K562 (cell line): ENCODE results near the gene MRPL10. TPM values are rescaled to one million over a fixed set of nuclear protein-coding genes. Genes with fewer than 3 reads are reported as not detected.

Experiments
- ATAC-seq: fragments of 200-7000 bp; cut with Tn5 transposase; 3 replicates; pipeline ENCODE4 v1.9.1; 2020; ENCODE audit warnings: moderate library complexity
- BruUV-seq: library from RNA; stranded (reverse); fragments of 400-500 nt; replicated peaks from 2 replicates; lab custom pipeline; 2021; lab: Mats Ljungman, UMichigan
- CTCF ChIA-PET: fragments of 300-600 bp; formaldehyde crosslinking; extraction: SDS; loops from one replicate; lab custom pipeline; 2021; ENCODE audit warnings: low intra/inter-chr PET ratio; lab: Yijun Ruan, JAX
- POLR2A ChIA-PET: fragments of 300-600, 350-650 bp; sonication (Branson Sonifier 250); formaldehyde crosslinking; extraction: SDS; loops from one replicate; lab custom pipeline; 2021; ENCODE audit warnings: antibody characterized with exemption, inconsistent platforms; lab: Yijun Ruan, JAX
- DNase-seq, 4 experiments: peaks; one replicate each; pipeline versions ENCODE4 v3.0.0 to v3.0.0-alpha.2; 2011 to 2018; ENCODE audit warnings: low spot score in 3 of 4, mixed read lengths in 3 of 4; ENCODE audit errors: extremely low read depth in 1 of 4
- FAIRE-seq: peaks from 2 replicates; lab custom pipeline; 2011; peaks lifted over from hg19 to GRCh38; lab: Jason Lieb, UNC
- H2AFZ ChIP-seq: 2 replicates; pipeline ENCODE4 v1.6.0; 2011; ENCODE audit warnings: low read depth, low read length, control low read depth, inconsistent platforms
- H3K27ac ChIP-seq: fragments of 200-600 bp; 3 replicates; pipeline ENCODE4 v1.8.0; 2011; ENCODE audit warnings: low read depth, mild to moderate bottlenecking, control low read depth, inconsistent platforms, low read length, moderate library complexity, mixed read lengths; ENCODE audit errors: extremely low read depth
- H3K27me3 ChIP-seq, 2 experiments: fragments of 300-600 bp in 1 of 2; 2 replicates in 1 of 2; 3 replicates in 1 of 2; pipeline versions ENCODE4 v1.6.0 to v1.8.0; 2011; ENCODE audit warnings: inconsistent platforms in 2 of 2, low read length in 2 of 2, mild to moderate bottlenecking in 1 of 2, mixed read lengths in 1 of 2, moderate library complexity in 1 of 2; ENCODE audit not compliant: control insufficient read depth in 2 of 2, insufficient read depth in 2 of 2
- H3K36me3 ChIP-seq: fragments of 300-600 bp; 3 replicates; pipeline ENCODE4 v1.8.0; 2011; ENCODE audit warnings: mild to moderate bottlenecking, low read length, inconsistent platforms; ENCODE audit not compliant: control insufficient read depth, insufficient read depth
- H3K4me1 ChIP-seq, 2 experiments: fragments of 200-600 bp in 1 of 2; replicated peaks in 1 of 2; 2 replicates in 1 of 2; 3 replicates in 1 of 2; pipeline versions ENCODE4 v1.5.1 to v1.8.0; 2011; ENCODE audit warnings: inconsistent platforms in 2 of 2, low read length in 2 of 2, mild to moderate bottlenecking in 1 of 2, mixed read lengths in 1 of 2, moderate library complexity in 1 of 2; ENCODE audit not compliant: control insufficient read depth in 2 of 2, insufficient read depth in 2 of 2
- H3K4me2 ChIP-seq: 2 replicates; pipeline ENCODE4 v1.6.1; 2011; ENCODE audit warnings: low read length, control low read depth, inconsistent platforms, mixed read lengths; ENCODE audit not compliant: insufficient read depth
- H3K4me3 ChIP-seq: fragments of 200-600 bp; sonication (generic), shearing (Covaris generic); 2 replicates; pipeline ENCODE4 v1.5.1; 2016; ENCODE audit warnings: control low read depth, inconsistent platforms
- H3K79me2 ChIP-seq: fragments of 200-600 bp; 3 replicates; pipeline ENCODE4 v1.8.0; 2011; ENCODE audit warnings: low read length, inconsistent platforms; ENCODE audit not compliant: control insufficient read depth, insufficient read depth
- H3K9ac ChIP-seq, 2 experiments: 2 replicates each; pipeline versions ENCODE4 v1.6.0 to v1.6.1; 2011; ENCODE audit warnings: low read depth in 2 of 2, low read length in 2 of 2, control low read depth in 1 of 2, inconsistent platforms in 1 of 2, mild to moderate bottlenecking in 1 of 2, mixed read lengths in 1 of 2; ENCODE audit not compliant: insufficient read depth in 1 of 2
- H3K9me1 ChIP-seq: one replicate; pipeline ENCODE4 v1.6.0; 2011; ENCODE audit warnings: inconsistent platforms, mild to moderate bottlenecking, low read length, moderate library complexity; ENCODE audit not compliant: control insufficient read depth, insufficient read depth
- H3K9me3 ChIP-seq: replicated peaks from 2 replicates; pipeline ENCODE4 v1.5.1; 2011; ENCODE audit warnings: low read depth, low read length, inconsistent platforms; ENCODE audit not compliant: control insufficient read depth, insufficient read depth
- H4K20me1 ChIP-seq: replicated peaks from 2 replicates; pipeline ENCODE4 v1.6.1; 2011; ENCODE audit warnings: low read length, inconsistent platforms, mixed read lengths; ENCODE audit not compliant: control insufficient read depth, insufficient read depth
- CBX2 ChIP-seq: fragments of 200-600 bp; sonication (generic); IDR thresholded peaks from one replicate; pipeline ENCODE4 v1.6.1; 2012; ENCODE audit warnings: mild to moderate bottlenecking, low read length, inconsistent platforms; ENCODE audit not compliant: insufficient read depth, poor library complexity, severe bottlenecking
- ELF4 ChIP-seq: fragments of 450-650 bp; formaldehyde crosslinking; IDR thresholded peaks from 2 replicates; pipeline ENCODE4 v1.4.0; 2022; ENCODE audit warnings: missing genetic modification characterization
- KDM5B ChIP-seq: fragments of 200-600 bp; sonication (generic); IDR thresholded peaks from 2 replicates; pipeline ENCODE4 v1.6.1; 2012; ENCODE audit warnings: low read depth, mild to moderate bottlenecking, moderate library complexity, low read length, control low read depth, inconsistent platforms; ENCODE audit not compliant: insufficient replicate concordance
- LEF1 ChIP-seq: fragments of 450-650 bp; IDR thresholded peaks from 2 replicates; pipeline ENCODE4 v1.6.1; 2016; ENCODE audit warnings: mild to moderate bottlenecking
- MYC ChIP-seq, 2 experiments: fragments of 250-450 bp in 1 of 2; sonication (Bioruptor Pico) in 1 of 2; IDR thresholded peaks; 2 replicates each; pipeline versions ENCODE4 v1.5.1 to v1.6.1; 2012 to 2021; ENCODE audit warnings: low read depth in 2 of 2, borderline replicate concordance in 1 of 2, improper control_type of control experiment in 1 of 2, low read length in 1 of 2, mild to moderate bottlenecking in 1 of 2, moderate library complexity in 1 of 2
- RBM25 ChIP-seq: fragments of 200-400 bp; formaldehyde crosslinking; IDR thresholded peaks from 2 replicates; pipeline ENCODE4 v1.6.1; 2018; ENCODE audit warnings: low read length, low read depth, moderate library complexity; ENCODE audit not compliant: severe bottlenecking
- SMARCE1 ChIP-seq: fragments of 450-650 bp; IDR thresholded peaks from 2 replicates; pipeline ENCODE4 v1.7.1; 2016; ENCODE audit warnings: mild to moderate bottlenecking
- XRCC3 ChIP-seq: fragments of 450-650 bp; IDR thresholded peaks from 2 replicates; pipeline ENCODE4 v1.6.1; 2017; ENCODE audit warnings: mild to moderate bottlenecking, moderate library complexity
- XRCC5 ChIP-seq: fragments of 200-400 bp; formaldehyde crosslinking; IDR thresholded peaks from 2 replicates; pipeline ENCODE4 v1.6.1; 2017; ENCODE audit warnings: low read depth, mild to moderate bottlenecking, low read length
- ZKSCAN8 ChIP-seq: fragments of 200-800 bp; sonication (Bioruptor generic); IDR thresholded peaks from 2 replicates; pipeline ENCODE4 v1.6.1; 2016; ENCODE audit warnings: missing genetic modification characterization, missing compliant biosample characterization
- WGBS: fragments of 100-300 bp; shearing (Covaris generic); methylation state at CpG from one replicate; pipeline ENCODE4 v1.1.6; 2016; ENCODE audit warnings: low coverage, mixed read lengths; ENCODE audit not compliant: insufficient coverage; ENCODE audit errors: missing lambda C conversion rate; 5-methylcytosine and 5-hydroxymethylcytosine counted together
- in situ Hi-C: fragments of 300-500 bp; cut with MboI; formaldehyde crosslinking; loops from 4 replicates; pipeline ENCODE4 v1.15.0; 2018; ENCODE audit warnings: inconsistent platforms, mixed read lengths
- intact Hi-C: fragments of 100-400 bp; cut with micrococcal nuclease; formaldehyde crosslinking; loops from 2 replicates; pipeline ENCODE4 v1.14.2; 2022
- polyA plus RNA-seq, 8 experiments: library from polyadenylated mRNA; depleted of rRNA in 4 of 8; stranded (reverse) in 5 of 8; unstranded in 3 of 8; fragments of >200 nt; fragmentation: Nextera tagmentation in 2 of 8; fragmentation: Illumina TruSeq in 1 of 8; extraction: Ambion mirVana in 2 of 8; extraction: Trizol in 1 of 8; gene quantifications; 2 replicates each; pipeline versions ENCODE4 v1.2.1 to v1.2.3, GENCODE V29; 2011 to 2014; ENCODE audit warnings: inconsistent platforms in 1 of 8, missing spikeins in 1 of 8
- total RNA-seq, 7 experiments: library from RNA; depleted of rRNA in 6 of 7; stranded (reverse); fragments of >200 nt in 6 of 7; fragmentation: Illumina TruSeq in 2 of 7; extraction: Trizol in 2 of 7; gene quantifications; 2 replicates each; pipeline versions ENCODE4 v1.2.1 to v1.2.3, GENCODE V29; 2011 to 2021; ENCODE audit warnings: low replicate concordance in 1 of 7
- TF ChIP-seq, protein P1 (sequence below): sonication (generic); formaldehyde crosslinking; IDR thresholded peaks from 2 replicates; pipeline ENCODE4 v1.8.0; 2022; ENCODE audit warnings: missing genetic modification reagents, mild to moderate bottlenecking, moderate library complexity, borderline replicate concordance
- TF ChIP-seq, protein P2 (sequence below): IDR thresholded peaks from 3 replicates; pipeline ENCODE4 v1.6.1; 2011; ENCODE audit warnings: borderline replicate concordance, mild to moderate bottlenecking; ENCODE audit not compliant: insufficient read length, insufficient read depth

MRPL10 gene
- total and polyA plus RNA-seq, 9 of the 15 experiments (the other 6 are each of a cell fraction or from before 2014, with no cell fraction given), result 27.8 to 105 (median 67.3) TPM

DNA sequence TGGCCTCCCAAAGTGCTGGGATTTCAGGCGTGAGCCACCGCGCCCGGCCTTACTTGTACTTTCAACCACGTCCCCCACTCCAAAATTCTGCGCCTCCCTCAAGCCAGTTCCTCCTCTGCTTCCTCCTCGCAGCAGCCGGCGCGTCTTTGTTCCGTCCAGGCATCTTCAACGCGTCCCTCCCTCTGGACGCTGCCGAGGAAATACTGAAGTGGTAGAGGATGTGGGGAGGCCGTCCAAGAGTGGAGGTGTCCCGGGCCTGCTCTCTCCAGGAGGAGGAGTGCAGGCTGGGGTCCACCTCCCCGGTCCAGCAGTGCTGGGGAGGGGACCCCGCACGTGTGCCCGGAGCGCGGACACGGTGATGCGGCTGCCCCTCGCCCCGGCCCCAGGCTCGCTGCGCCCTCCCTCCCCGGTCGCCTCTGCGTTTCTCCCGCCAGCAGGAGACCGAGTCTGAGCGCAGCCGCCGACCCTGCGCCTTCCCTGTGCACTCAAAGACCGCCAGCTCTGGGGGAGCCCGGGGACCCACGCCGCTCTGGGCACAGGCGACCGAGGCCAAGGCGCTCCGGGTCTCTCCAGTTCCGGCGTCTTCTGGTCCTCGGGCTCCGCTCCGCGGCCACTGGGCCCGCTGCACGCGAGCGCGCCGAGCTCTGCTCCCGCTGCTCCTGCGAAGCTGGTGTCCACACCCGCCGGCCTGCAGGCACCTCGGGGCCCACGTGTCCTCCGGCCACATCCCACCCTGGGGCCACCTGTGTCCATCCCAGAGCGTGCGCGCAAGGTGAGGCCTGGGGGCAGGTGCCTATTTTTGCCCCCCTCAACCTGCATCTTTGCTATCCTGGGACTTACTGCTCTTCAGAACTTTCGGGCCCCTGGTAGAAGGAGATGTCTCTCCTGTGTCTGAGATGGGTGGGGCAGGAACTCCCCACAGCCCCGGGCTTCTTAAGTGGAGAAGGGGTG lies 41.5 kb downstream of the MRPL10 start:
- no peak overlapping the region for H3K4me3 ChIP-seq
- no peaks in the 10 kb centered on the region for H4K20me1 ChIP-seq
- DNase-seq, result peak; percentile 26 to 71 (median 49)
- 2% methylated on average over 42 of the region's 70 CpGs for WGBS
- H3K79me2 ChIP-seq, result no peaks in the 10 kb centered on the region
- no peak for FAIRE-seq
- no TSS peak for BruUV-seq
- ATAC-seq, result peak; percentile 99
- H3K36me3 ChIP-seq, result no peaks in the 10 kb centered on the region
- H3K9me1 ChIP-seq, result no peaks in the 10 kb centered on the region
- no peaks in the 10 kb centered on the region for H3K9me3 ChIP-seq
- peaks cover 21 to 33% of the 10 kb centered on the region in 2 experiments; a peak in 3 of 5 replicates for H3K27me3 ChIP-seq
- H3K27ac ChIP-seq, result no peak overlapping the region
- intact Hi-C loops, result no loop called here
- in situ Hi-C loops, result no loop called here
- CTCF ChIA-PET, result interaction anchor here (0.6 kb wide), 1 partner anchor 92 kb away, joined by 3 read pairs; no protein-coding TSS in a partner anchor
- peaks cover 0 to 9% of the 10 kb centered on the region in 2 experiments; a peak in 2 of 5 replicates for H3K4me1 ChIP-seq
- H3K4me2 ChIP-seq, result peak overlapping the region; percentile 48; the same call in 1 of the 2 replicates
- POLR2A ChIA-PET, result interaction anchor here (0.6 kb wide), 1 partner anchor 71 kb away, joined by 4 read pairs; no protein-coding TSS in a partner anchor
- H3K9ac ChIP-seq, result 0 out of 4 replicates have a peak overlapping the region, but pooled peaks of 1 of the 2 experiments have one; percentile 13
- no peak overlapping the region; the same call in 1 of the 2 replicates for H2AFZ ChIP-seq
- no peak for TF ChIP-seq MYC (IDR thresholded peaks at IDR 0.05; ENCODE audit: low read depth, low read length)
- no peak for TF ChIP-seq MYC (CRISPR knock-in tag; IDR thresholded peaks at IDR 0.05; ENCODE audit: borderline replicate concordance, low read depth)
- TF ChIP-seq XRCC3, result no peak
- TF ChIP-seq LEF1, result no peak
- TF ChIP-seq, protein P1, sequence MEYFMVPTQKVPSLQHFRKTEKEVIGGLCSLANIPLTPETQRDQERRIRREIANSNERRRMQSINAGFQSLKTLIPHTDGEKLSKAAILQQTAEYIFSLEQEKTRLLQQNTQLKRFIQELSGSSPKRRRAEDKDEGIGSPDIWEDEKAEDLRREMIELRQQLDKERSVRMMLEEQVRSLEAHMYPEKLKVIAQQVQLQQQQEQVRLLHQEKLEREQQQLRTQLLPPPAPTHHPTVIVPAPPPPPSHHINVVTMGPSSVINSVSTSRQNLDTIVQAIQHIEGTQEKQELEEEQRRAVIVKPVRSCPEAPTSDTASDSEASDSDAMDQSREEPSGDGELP (CRISPR knock-in tag), result 0 out of 2 replicates have a peak, but pooled peaks have one; percentile 24
- no peak for TF ChIP-seq ZKSCAN8
- no peak for TF ChIP-seq SMARCE1
- no peak for TF ChIP-seq KDM5B
- TF ChIP-seq, protein P2, sequence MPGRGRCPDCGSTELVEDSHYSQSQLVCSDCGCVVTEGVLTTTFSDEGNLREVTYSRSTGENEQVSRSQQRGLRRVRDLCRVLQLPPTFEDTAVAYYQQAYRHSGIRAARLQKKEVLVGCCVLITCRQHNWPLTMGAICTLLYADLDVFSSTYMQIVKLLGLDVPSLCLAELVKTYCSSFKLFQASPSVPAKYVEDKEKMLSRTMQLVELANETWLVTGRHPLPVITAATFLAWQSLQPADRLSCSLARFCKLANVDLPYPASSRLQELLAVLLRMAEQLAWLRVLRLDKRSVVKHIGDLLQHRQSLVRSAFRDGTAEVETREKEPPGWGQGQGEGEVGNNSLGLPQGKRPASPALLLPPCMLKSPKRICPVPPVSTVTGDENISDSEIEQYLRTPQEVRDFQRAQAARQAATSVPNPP, result no peak
- TF ChIP-seq RBM25, result peak; percentile 7
- no peak for TF ChIP-seq ELF4
- TF ChIP-seq XRCC5, result no peak
- no peak for TF ChIP-seq CBX2
